Osteocyte (in vitro differentiated cells): ENCODE measurements around the gene HOXB9. TPM values are rescaled to one million over a fixed set of nuclear protein-coding genes. Genes with fewer than 3 reads are reported as not detected.

Experiments used
- DNase-seq: peaks from one replicate; pipeline ENCODE4 v3.0.0; 2021; ENCODE audit warnings: mixed read lengths; ENCODE audit not compliant: unreplicated experiment; ENCODE audit errors: extremely low spot score
- H3K27ac Mint-ChIP-seq: one replicate; pipeline ENCODE4 v1.8.0; 2021; ENCODE audit warnings: mild to moderate bottlenecking, mixed read lengths; ENCODE audit not compliant: unreplicated experiment
- H3K27me3 Mint-ChIP-seq: one replicate; pipeline ENCODE4 v1.8.0; 2021; ENCODE audit warnings: mixed read lengths; ENCODE audit not compliant: unreplicated experiment
- H3K36me3 Mint-ChIP-seq: one replicate; pipeline ENCODE4 v1.8.0; 2021; ENCODE audit warnings: mixed read lengths; ENCODE audit not compliant: unreplicated experiment
- H3K4me1 Mint-ChIP-seq: one replicate; pipeline ENCODE4 v1.8.0; 2021; ENCODE audit warnings: mixed read lengths; ENCODE audit not compliant: unreplicated experiment
- H3K4me3 Mint-ChIP-seq: one replicate; pipeline ENCODE4 v1.8.0; 2021; ENCODE audit warnings: mild to moderate bottlenecking, moderate library complexity, mixed read lengths; ENCODE audit not compliant: unreplicated experiment
- H3K9me3 Mint-ChIP-seq: one replicate; pipeline ENCODE4 v1.8.0; 2021; ENCODE audit warnings: mixed read lengths; ENCODE audit not compliant: unreplicated experiment
- CTCF ChIP-seq: fragments of 200-600 bp; sonication (generic); IDR thresholded peaks from 2 replicates; pipeline ENCODE4 v1.5.0; 2021; ENCODE audit warnings: antibody characterized with exemption, mild to moderate bottlenecking, moderate library complexity
- total RNA-seq: library from RNA; stranded (reverse); gene quantifications from 2 replicates; pipeline ENCODE4 v1.2.1, GENCODE V29; 2021

The HOXB9 gene
- total RNA-seq, 1 donor from 2014 or later = not detected

- peaks cover 18% of the 10 kb centered on the region for H3K4me1 Mint-ChIP-seq
- peaks cover 97% of the 10 kb centered on the region for H3K27me3 Mint-ChIP-seq
- no peak overlapping the region for H3K27ac Mint-ChIP-seq
- H3K4me3 Mint-ChIP-seq = no peak overlapping the region
- no peaks in the 10 kb centered on the region for H3K9me3 Mint-ChIP-seq
- DNase-seq = no peak
- peaks cover 1% of the 10 kb centered on the region for H3K36me3 Mint-ChIP-seq
- TF ChIP-seq CTCF = no peak
These were observed 39.6 kb downstream of the HOXB9 start for GRCh38 chr17:48586355-48587258.

DNA sequence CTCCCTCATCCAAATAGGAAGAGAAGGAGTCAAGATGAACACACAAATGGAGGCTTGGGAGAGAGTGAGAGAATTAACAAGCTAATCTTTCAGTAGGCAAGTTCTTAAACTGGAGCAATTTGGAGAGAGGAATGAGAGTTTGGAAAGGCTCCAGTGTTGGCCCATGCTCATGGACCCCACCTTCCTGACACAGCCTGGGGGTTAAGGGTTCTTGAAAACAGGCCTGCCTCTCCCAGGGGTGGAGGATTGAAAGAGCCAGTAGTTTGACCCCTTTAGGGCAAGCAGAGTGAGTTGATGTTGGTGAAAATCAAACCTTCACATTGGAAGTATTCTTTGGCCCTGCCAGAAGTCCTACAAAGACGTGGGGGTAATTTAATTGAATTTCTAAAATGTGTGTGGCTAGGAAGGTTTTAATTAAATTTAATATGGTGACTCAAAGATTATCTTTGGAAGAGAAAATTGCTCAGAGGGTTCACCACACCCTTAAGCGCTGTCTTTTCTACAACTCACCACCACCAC is 41.9 kb downstream of the HOXB9 start:
- Mint-ChIP-seq H3K27ac (no peak overlapping the region), H3K4me1 (peaks cover 16% of the 10 kb centered on the region), H3K4me3 (no peak overlapping the region), H3K36me3 (peaks cover 1% of the 10 kb centered on the region), H3K27me3 (peaks cover 95% of the 10 kb centered on the region), H3K9me3 (no peaks in the 10 kb centered on the region)
- TF ChIP-seq CTCF = no peak
- DNase-seq = no peak

DNA sequence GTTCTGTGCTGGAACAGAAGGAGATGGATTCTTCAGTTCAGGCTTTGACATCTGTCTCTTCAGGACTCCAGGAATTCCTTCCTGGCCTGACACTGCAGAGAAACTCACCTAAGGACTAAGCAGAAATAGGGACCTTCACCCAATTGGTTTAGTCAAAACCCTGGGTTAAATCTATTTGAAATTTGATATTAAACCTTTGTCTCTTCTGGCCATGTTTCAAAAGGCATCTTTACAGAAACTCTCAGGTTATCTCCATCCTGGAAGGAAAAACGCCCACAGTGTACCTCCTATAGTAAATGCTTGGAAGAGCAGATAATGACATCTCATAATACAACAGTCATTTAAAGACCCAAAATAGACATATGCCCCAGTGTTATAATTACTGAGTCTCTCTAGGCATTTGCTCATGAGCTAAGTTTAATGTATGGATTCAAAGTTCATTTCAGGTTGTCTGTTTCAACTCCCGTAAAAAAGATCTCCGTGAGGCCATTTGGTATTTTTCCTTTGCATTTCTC is 42.4 kb downstream of the HOXB9 start:
- no peak overlapping the region for H3K27ac Mint-ChIP-seq
- H3K9me3 Mint-ChIP-seq = no peaks in the 10 kb centered on the region
- H3K36me3 Mint-ChIP-seq = peaks cover 1% of the 10 kb centered on the region
- no peak for DNase-seq
- no peak overlapping the region for H3K4me3 Mint-ChIP-seq
- peaks cover 16% of the 10 kb centered on the region for H3K4me1 Mint-ChIP-seq
- H3K27me3 Mint-ChIP-seq = peaks cover 95% of the 10 kb centered on the region
- TF ChIP-seq CTCF = no peak

DNA sequence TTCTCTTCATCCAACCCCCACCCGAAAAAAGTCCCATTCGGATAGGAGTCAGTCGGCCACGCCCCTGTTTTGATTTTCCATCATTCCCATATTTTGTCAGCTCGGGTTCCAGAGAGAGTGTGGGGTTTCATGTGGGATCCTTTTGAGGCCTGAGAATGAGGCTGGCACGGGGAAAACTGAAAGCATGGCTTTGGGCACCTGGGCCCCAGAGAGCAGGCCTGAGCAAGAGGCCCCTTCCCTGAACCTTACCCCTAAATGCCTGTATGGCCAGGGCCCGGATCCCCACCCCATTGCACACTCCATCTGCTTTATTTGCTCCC is 43.4 kb downstream of the HOXB9 start:
- no peak for TF ChIP-seq CTCF
- Mint-ChIP-seq H3K9me3 (no peaks in the 10 kb centered on the region), H3K27ac (no peak overlapping the region), H3K27me3 (peaks cover 91% of the 10 kb centered on the region), H3K4me1 (peaks cover 16% of the 10 kb centered on the region), H3K36me3 (peaks cover 1% of the 10 kb centered on the region), H3K4me3 (no peak overlapping the region)
- DNase-seq = no peak
